Measurements from ENCODE around the gene ACTR2. TPM values are rescaled to one million over a fixed set of nuclear protein-coding genes. Genes with fewer than 3 reads are reported as not detected.

ACTR2 gene
- total and polyA plus RNA-seq, 2 of the 13 experiments (the other 11 are each of a cell fraction or from before 2014, with no cell fraction given): 51.2 to 100 TPM

DNA sequence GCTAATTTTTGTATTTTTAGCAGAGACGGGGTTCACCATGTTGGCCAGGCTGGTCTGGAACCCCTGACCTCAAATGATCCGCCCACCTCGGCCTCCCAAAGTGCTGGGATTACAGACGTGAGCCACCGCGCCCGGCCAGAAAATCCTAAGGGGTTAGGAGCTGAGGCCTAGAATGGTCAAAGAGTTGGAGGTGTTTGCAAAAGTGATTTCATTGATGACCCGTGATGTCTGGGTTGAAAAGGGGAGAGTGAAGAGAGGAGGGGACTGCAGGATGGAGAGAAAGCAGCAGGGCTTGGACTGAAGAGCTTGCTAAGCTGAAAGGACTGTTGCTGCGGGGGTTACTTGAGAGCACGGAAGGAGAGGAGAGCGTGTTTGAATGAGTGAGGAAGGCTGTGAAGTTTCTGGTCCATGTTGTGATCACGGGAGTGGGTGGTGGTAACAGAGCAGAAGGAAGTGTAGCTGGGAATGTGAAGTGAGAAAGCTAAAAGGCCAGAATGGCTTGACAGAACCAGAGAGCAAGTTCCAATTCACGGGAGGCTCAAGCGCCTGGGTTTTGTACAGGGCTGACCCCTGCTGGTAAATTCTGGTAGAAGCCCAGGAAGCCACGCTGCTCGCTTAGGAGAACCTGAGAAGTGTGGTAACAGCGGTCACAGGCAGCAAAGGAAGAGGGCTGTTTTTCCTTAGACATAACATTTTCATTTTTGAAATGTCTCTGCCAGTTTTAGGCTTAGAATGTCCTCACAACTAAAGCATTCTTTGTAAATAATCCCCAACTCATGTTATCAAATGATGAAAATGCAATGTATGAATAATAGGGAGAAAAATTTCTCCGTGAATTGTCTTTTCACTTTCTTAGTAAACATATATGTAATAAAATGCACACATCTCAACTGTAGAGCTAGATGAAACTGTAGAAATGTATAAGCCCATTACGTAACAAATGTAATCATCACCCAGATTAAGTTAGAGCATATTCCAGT is 40.5 kb upstream of the ACTR2 start (continued):
- TF ChIP-seq, protein P1, sequence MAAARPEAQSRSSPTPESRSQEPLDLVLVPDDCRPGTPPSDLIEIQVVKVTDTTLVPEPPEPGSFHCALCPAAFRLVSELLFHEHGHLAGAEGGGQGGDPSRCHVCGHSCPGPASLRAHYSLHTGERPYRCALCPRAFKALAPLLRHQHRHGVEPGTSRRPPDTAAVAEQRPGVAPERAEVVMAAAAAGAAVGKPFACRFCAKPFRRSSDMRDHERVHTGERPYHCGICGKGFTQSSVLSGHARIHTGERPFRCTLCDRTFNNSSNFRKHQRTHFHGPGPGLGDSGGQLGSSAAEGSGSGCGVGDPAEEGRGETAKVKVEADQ (CRISPR knock-in tag; IDR thresholded peaks at IDR 0.05; ENCODE audit: borderline replicate concordance): no peak
- TF ChIP-seq, protein P2, sequence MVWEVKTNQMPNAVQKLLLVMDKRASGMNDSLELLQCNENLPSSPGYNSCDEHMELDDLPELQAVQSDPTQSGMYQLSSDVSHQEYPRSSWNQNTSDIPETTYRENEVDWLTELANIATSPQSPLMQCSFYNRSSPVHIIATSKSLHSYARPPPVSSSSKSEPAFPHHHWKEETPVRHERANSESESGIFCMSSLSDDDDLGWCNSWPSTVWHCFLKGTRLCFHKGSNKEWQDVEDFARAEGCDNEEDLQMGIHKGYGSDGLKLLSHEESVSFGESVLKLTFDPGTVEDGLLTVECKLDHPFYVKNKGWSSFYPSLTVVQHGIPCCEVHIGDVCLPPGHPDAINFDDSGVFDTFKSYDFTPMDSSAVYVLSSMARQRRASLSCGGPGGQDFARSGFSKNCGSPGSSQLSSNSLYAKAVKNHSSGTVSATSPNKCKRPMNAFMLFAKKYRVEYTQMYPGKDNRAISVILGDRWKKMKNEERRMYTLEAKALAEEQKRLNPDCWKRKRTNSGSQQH (CRISPR knock-in tag; IDR thresholded peaks at IDR 0.05; ENCODE audit: low read depth): peak; percentile 94
- TF ChIP-seq, protein P3, sequence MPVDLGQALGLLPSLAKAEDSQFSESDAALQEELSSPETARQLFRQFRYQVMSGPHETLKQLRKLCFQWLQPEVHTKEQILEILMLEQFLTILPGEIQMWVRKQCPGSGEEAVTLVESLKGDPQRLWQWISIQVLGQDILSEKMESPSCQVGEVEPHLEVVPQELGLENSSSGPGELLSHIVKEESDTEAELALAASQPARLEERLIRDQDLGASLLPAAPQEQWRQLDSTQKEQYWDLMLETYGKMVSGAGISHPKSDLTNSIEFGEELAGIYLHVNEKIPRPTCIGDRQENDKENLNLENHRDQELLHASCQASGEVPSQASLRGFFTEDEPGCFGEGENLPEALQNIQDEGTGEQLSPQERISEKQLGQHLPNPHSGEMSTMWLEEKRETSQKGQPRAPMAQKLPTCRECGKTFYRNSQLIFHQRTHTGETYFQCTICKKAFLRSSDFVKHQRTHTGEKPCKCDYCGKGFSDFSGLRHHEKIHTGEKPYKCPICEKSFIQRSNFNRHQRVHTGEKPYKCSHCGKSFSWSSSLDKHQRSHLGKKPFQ (CRISPR knock-in tag; IDR thresholded peaks at IDR 0.05; ENCODE audit: insufficient replicate concordance): no peak
- TF ChIP-seq ZNF691 (CRISPR knock-in tag; IDR thresholded peaks at IDR 0.05; ENCODE audit: borderline replicate concordance, low read depth): peak; percentile 62; the same call in 1 of the 2 replicates
- peak; percentile 50; the same call in 1 of the 2 replicates for TF ChIP-seq ZMYM4 (CRISPR knock-in tag; IDR thresholded peaks at IDR 0.05)
- peak; percentile 78; the same call in 1 of the 2 replicates for TF ChIP-seq NFATC3 (CRISPR knock-in tag; IDR thresholded peaks at IDR 0.05)
- TF ChIP-seq SOX6 (IDR thresholded peaks at IDR 0.05): no peak
- TF ChIP-seq SOX6 (CRISPR knock-in tag; IDR thresholded peaks at IDR 0.05): peak; percentile 44
- TF ChIP-seq SRSF1 (optimal IDR thresholded peaks at IDR 0.05; ENCODE audit: low read depth, low read length): peak; percentile 33
- TF ChIP-seq, protein P4, sequence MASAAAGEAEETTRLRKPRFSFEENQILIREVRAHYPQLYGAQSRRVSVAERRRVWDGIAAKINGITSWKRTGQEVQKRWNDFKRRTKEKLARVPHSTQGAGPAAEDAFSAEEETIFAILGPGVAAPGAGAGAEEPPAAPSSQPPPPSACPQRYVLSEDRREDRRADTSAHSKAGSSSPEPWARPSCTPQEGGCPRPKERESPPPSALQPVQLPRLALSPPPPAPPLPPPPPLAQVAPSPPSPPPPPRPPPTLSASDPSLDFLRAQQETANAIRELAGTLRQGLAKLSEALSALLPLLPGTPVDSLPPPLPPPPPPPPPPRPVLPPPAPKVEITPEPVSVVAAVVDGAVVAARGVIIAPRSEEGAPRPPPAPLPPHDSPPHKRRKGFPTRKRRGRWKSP (CRISPR knock-in tag; IDR thresholded peaks at IDR 0.05): peak; percentile 53
- no peak for TF ChIP-seq NCOA2 (CRISPR knock-in tag; IDR thresholded peaks at IDR 0.05)
- peak; percentile 37; the same call in 1 of the 2 replicates for TF ChIP-seq HDAC1 (CRISPR knock-in tag; IDR thresholded peaks at IDR 0.05)
- TF ChIP-seq HMG20A (CRISPR knock-in tag; IDR thresholded peaks at IDR 0.05; ENCODE audit: borderline replicate concordance): 0 out of 2 replicates have a peak, but pooled peaks have one; percentile 24
- no peak; the same call in 1 of the 2 replicates for TF ChIP-seq ATF3 (CRISPR knock-in tag; IDR thresholded peaks at IDR 0.05)
- TF ChIP-seq, protein P5, sequence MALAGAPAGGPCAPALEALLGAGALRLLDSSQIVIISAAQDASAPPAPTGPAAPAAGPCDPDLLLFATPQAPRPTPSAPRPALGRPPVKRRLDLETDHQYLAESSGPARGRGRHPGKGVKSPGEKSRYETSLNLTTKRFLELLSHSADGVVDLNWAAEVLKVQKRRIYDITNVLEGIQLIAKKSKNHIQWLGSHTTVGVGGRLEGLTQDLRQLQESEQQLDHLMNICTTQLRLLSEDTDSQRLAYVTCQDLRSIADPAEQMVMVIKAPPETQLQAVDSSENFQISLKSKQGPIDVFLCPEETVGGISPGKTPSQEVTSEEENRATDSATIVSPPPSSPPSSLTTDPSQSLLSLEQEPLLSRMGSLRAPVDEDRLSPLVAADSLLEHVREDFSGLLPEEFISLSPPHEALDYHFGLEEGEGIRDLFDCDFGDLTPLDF (CRISPR knock-in tag; IDR thresholded peaks at IDR 0.05): no peak
- TF ChIP-seq KAT8 (CRISPR knock-in tag; IDR thresholded peaks at IDR 0.05): 0 out of 2 replicates have a peak, but pooled peaks have one; percentile 39
- no peak for TF ChIP-seq SUZ12 (IDR thresholded peaks at IDR 0.05; ENCODE audit: low read depth, low read length)
- peak; percentile 22; the same call in 1 of the 2 replicates for TF ChIP-seq MIXL1 (CRISPR knock-in tag; IDR thresholded peaks at IDR 0.05)
- no peak for TF ChIP-seq HES4 (CRISPR knock-in tag; IDR thresholded peaks at IDR 0.05; ENCODE audit: borderline replicate concordance)
- peak; percentile 89 for TF ChIP-seq TGIF2 (CRISPR knock-in tag; IDR thresholded peaks at IDR 0.05)

Data from HepG2 (cell line).